Neural cell (in vitro differentiated cells): ENCODE measurements around the gene PPHLN1. TPM values are rescaled to one million over a fixed set of nuclear protein-coding genes. Genes with fewer than 3 reads are reported as not detected.

Experiments
- H2AFZ ChIP-seq: fragments of 200-600, 300-800 bp; sonication (generic), shearing (Covaris generic); 2 replicates; pipeline ENCODE4 v1.6.0; 2014; ENCODE audit warnings: low read depth, mild to moderate bottlenecking, antibody characterized with exemption, low read length, moderate library complexity
- H3F3A ChIP-seq: fragments of 200-600 bp; shearing (Covaris generic); 2 replicates; pipeline ENCODE4 v1.6.1; 2016; ENCODE audit warnings: mild to moderate bottlenecking, moderate library complexity, mixed read lengths, antibody characterized with exemption, low read length; ENCODE audit not compliant: insufficient read depth, poor library complexity, severe bottlenecking
- H3K27ac ChIP-seq: fragments of 200-600, 300-800 bp; sonication (generic), shearing (Covaris generic); 2 replicates; pipeline ENCODE4 v1.5.1; 2014; ENCODE audit warnings: mild to moderate bottlenecking, low read length, moderate library complexity
- H3K27me3 ChIP-seq: fragments of 300-800, 200-600 bp; sonication (generic), shearing (Covaris generic); 2 replicates; pipeline ENCODE4 v1.6.0; 2014; ENCODE audit warnings: mild to moderate bottlenecking, low read depth, low read length, moderate library complexity; ENCODE audit not compliant: insufficient read depth
- H3K36me3 ChIP-seq: fragments of 300-800, 200-600 bp; sonication (generic), shearing (Covaris generic); 2 replicates; pipeline ENCODE4 v1.5.1; 2014; ENCODE audit warnings: mild to moderate bottlenecking, antibody characterized with exemption, low read length, moderate library complexity; ENCODE audit not compliant: insufficient read depth
- H3K4me2 ChIP-seq: fragments of 300-800, 200-600 bp; sonication (generic), shearing (Covaris generic); 2 replicates; pipeline ENCODE4 v1.6.0; 2014; ENCODE audit warnings: mild to moderate bottlenecking, low read length
- H3K4me3 ChIP-seq: fragments of 300-800, 200-600 bp; sonication (generic), shearing (Covaris generic); 2 replicates; pipeline ENCODE4 v1.5.1; 2014; ENCODE audit warnings: mild to moderate bottlenecking, low read length, moderate library complexity
- H3K79me2 ChIP-seq: fragments of 200-600 bp; shearing (Covaris generic); replicated peaks from 2 replicates; pipeline ENCODE4 v1.6.0; 2014; ENCODE audit warnings: mild to moderate bottlenecking, low read length, moderate library complexity; ENCODE audit not compliant: insufficient read depth
- H3K9ac ChIP-seq: fragments of 300-800, 200-600 bp; sonication (generic), shearing (Covaris generic); 2 replicates; pipeline ENCODE4 v1.6.1; 2016; ENCODE audit warnings: mild to moderate bottlenecking, low read length, mixed read lengths
- H3K9me2 ChIP-seq: fragments of 200-600 bp; shearing (Covaris generic); 2 replicates; pipeline ENCODE4 v1.6.1; 2016; ENCODE audit warnings: mild to moderate bottlenecking, low read length, mixed read lengths; ENCODE audit not compliant: insufficient read depth
- H3K9me3 ChIP-seq: fragments of 200-600, 300-800 bp; sonication (generic), shearing (Covaris generic); 2 replicates; pipeline ENCODE4 v1.6.1; 2016; ENCODE audit warnings: mild to moderate bottlenecking, mixed run types, low read length, moderate library complexity, mixed read lengths
- H4K20me1 ChIP-seq: fragments of 200-600 bp; shearing (Covaris generic); 2 replicates; pipeline ENCODE4 v1.6.1; 2016; ENCODE audit warnings: mild to moderate bottlenecking, mixed run types; ENCODE audit not compliant: insufficient read depth
- CTCF ChIP-seq: fragments of 450-650 bp; IDR thresholded peaks from 2 replicates; pipeline ENCODE4 v1.5.1; 2014; ENCODE audit warnings: antibody characterized with exemption, mild to moderate bottlenecking, moderate library complexity; ENCODE audit not compliant: poor library complexity, severe bottlenecking
- EP300 ChIP-seq: fragments of 450-650 bp; conservative IDR thresholded peaks from 2 replicates; pipeline ENCODE4 v1.6.1; 2014; ENCODE audit warnings: antibody characterized with exemption, mild to moderate bottlenecking, moderate library complexity; ENCODE audit not compliant: poor library complexity, severe bottlenecking
- EZH2 ChIP-seq: fragments of 200-600, 300-800 bp; shearing (Covaris generic), sonication (generic); IDR thresholded peaks from 2 replicates; pipeline ENCODE4 v1.6.1; 2014; ENCODE audit warnings: antibody characterized with exemption, low read length, borderline replicate concordance, mild to moderate bottlenecking; ENCODE audit not compliant: insufficient read depth, poor library complexity, severe bottlenecking
- MXI1 ChIP-seq: fragments of 450-650 bp; conservative IDR thresholded peaks from 2 replicates; pipeline ENCODE4 v1.6.1; 2014; ENCODE audit warnings: antibody characterized with exemption, mild to moderate bottlenecking; ENCODE audit not compliant: poor library complexity, severe bottlenecking
- POLR2AphosphoS5 ChIP-seq: IDR thresholded peaks from 2 replicates; pipeline ENCODE4 v1.6.1; 2012
- RAD21 ChIP-seq: fragments of 450-650 bp; conservative IDR thresholded peaks from 2 replicates; pipeline ENCODE4 v1.6.1; 2014; ENCODE audit warnings: antibody characterized with exemption, mild to moderate bottlenecking, moderate library complexity
- SMC3 ChIP-seq: fragments of 450-650 bp; conservative IDR thresholded peaks from 2 replicates; pipeline ENCODE4 v1.6.1; 2014; ENCODE audit warnings: antibody characterized with exemption, mild to moderate bottlenecking, moderate library complexity; ENCODE audit not compliant: poor library complexity
- TAF1 ChIP-seq: IDR thresholded peaks from 2 replicates; pipeline ENCODE4 v1.6.1; 2012; ENCODE audit warnings: low read depth
- polyA plus RNA-seq: library from polyadenylated mRNA; depleted of rRNA; stranded (reverse); fragments of >200 nt; gene quantifications from 2 replicates; pipeline ENCODE4 v1.2.3, GENCODE V29; 2014
- TF ChIP-seq, protein P1 (sequence below): IDR thresholded peaks from 2 replicates; pipeline ENCODE4 v1.6.1; 2012; ENCODE audit warnings: borderline replicate concordance

The PPHLN1 gene
- polyA plus RNA-seq, 1 donor from 2014 or later: 192 TPM

DNA sequence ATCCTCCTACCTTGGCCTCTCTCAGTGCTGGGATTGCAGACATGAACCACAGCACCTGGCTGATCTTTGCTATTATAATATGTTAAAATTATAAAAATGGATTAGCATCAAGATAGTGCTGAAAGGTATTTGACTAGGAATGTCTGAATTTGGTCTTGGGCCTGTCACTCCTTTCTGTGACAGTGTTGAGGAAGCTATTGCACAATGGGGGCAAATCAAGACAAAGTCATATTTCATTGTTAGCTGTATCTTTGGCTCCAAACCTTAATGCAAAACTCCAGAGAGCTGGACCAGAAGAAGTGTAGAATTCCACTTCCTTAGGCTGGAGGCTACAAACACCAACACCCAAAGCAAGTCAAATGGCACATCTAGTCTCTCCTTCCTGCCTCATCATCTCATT lies 42.2 kb upstream of the PPHLN1 start:
- Histone ChIP-seq H3K9ac (no peak overlapping the region), H3K27ac (no peak overlapping the region), H3K27me3 (no peaks in the 10 kb centered on the region), H3K36me3 (no peaks in the 10 kb centered on the region), H3F3A (no peaks in the 10 kb centered on the region), H3K79me2 (no peaks in the 10 kb centered on the region), H3K4me2 (no peak overlapping the region), H4K20me1 (no peaks in the 10 kb centered on the region), H3K9me3 (no peaks in the 10 kb centered on the region), H3K9me2 (no peaks in the 10 kb centered on the region), H3K4me3 (no peak overlapping the region), H2AFZ (no peak overlapping the region)
- TF ChIP-seq RAD21 (no peak), SMC3 (no peak), CTCF (no peak), TAF1 (no peak), EP300 (no peak), POLR2AphosphoS5 (no peak), MXI1 (no peak), EZH2 (no peak)
- TF ChIP-seq, protein P1, sequence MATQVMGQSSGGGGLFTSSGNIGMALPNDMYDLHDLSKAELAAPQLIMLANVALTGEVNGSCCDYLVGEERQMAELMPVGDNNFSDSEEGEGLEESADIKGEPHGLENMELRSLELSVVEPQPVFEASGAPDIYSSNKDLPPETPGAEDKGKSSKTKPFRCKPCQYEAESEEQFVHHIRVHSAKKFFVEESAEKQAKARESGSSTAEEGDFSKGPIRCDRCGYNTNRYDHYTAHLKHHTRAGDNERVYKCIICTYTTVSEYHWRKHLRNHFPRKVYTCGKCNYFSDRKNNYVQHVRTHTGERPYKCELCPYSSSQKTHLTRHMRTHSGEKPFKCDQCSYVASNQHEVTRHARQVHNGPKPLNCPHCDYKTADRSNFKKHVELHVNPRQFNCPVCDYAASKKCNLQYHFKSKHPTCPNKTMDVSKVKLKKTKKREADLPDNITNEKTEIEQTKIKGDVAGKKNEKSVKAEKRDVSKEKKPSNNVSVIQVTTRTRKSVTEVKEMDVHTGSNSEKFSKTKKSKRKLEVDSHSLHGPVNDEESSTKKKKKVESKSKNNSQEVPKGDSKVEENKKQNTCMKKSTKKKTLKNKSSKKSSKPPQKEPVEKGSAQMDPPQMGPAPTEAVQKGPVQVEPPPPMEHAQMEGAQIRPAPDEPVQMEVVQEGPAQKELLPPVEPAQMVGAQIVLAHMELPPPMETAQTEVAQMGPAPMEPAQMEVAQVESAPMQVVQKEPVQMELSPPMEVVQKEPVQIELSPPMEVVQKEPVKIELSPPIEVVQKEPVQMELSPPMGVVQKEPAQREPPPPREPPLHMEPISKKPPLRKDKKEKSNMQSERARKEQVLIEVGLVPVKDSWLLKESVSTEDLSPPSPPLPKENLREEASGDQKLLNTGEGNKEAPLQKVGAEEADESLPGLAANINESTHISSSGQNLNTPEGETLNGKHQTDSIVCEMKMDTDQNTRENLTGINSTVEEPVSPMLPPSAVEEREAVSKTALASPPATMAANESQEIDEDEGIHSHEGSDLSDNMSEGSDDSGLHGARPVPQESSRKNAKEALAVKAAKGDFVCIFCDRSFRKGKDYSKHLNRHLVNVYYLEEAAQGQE: no peak

DNA sequence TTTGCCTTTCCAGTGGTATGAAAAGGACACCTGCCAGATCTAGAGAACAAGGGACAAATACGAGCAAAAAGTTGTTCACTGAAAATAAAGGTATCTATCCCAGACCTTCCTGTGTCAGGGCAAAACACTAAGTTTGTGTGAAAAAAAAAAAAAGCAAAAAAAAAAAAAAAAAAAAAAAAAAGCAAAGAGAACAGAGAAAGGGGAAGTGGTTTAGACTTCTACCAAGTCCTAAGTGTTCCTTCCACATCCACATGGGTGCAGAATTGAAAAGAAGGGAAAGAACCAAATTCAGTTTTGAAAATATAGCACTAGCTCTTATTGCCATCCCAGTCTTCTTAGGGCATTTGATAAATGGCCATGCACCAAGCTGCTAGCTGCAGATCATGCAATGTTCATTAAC lies 41.8 kb upstream of the PPHLN1 start:
- Histone ChIP-seq H3K9me2 (no peaks in the 10 kb centered on the region), H3K9me3 (no peaks in the 10 kb centered on the region), H3K4me2 (no peak overlapping the region), H3K9ac (no peak overlapping the region), H2AFZ (no peak overlapping the region), H3F3A (no peaks in the 10 kb centered on the region), H3K79me2 (no peaks in the 10 kb centered on the region), H3K36me3 (no peaks in the 10 kb centered on the region), H3K27ac (no peak overlapping the region), H3K4me3 (no peak overlapping the region), H4K20me1 (no peaks in the 10 kb centered on the region), H3K27me3 (no peaks in the 10 kb centered on the region)
- TF ChIP-seq MXI1: no peak
- no peak for TF ChIP-seq RAD21
- no peak for TF ChIP-seq SMC3
- TF ChIP-seq, protein P1: no peak
- TF ChIP-seq TAF1: no peak
- TF ChIP-seq POLR2AphosphoS5: no peak
- TF ChIP-seq CTCF: no peak
- TF ChIP-seq EP300: no peak
- no peak for TF ChIP-seq EZH2
